Fibroblast of lung (primary cell): ENCODE results near the gene AGRN. TPM values are rescaled to one million over a fixed set of nuclear protein-coding genes. Genes with fewer than 3 reads are reported as not detected.

Source experiments
- DNase-seq, 2 donors: peaks; one replicate each; pipeline versions ENCODE4 v3.0.0 to v3.0.0-alpha.2; 2010; ENCODE audit warnings: low read depth in 2 of 2
- H2AFZ ChIP-seq: 2 replicates; pipeline ENCODE4 v1.5.1; 2012; ENCODE audit warnings: low read length, control low read depth, inconsistent platforms
- H3K27ac ChIP-seq: 2 replicates; pipeline ENCODE4 v1.5.1; 2011; ENCODE audit warnings: low read length, control low read depth; ENCODE audit not compliant: insufficient read depth
- H3K27me3 ChIP-seq: 2 replicates; pipeline ENCODE4 v1.5.1; 2011; ENCODE audit warnings: mild to moderate bottlenecking, low read length; ENCODE audit not compliant: control insufficient read depth, insufficient read depth
- H3K36me3 ChIP-seq: 2 replicates; pipeline ENCODE4 v1.5.1; 2011; ENCODE audit warnings: low read length; ENCODE audit not compliant: control insufficient read depth, insufficient read depth
- H3K4me1 ChIP-seq: 2 replicates; pipeline ENCODE4 v1.5.1; 2011; ENCODE audit warnings: low read length; ENCODE audit not compliant: control insufficient read depth, insufficient read depth; ENCODE audit errors: extremely low read depth
- H3K4me2 ChIP-seq: 2 replicates; pipeline ENCODE4 v1.5.1; 2011; ENCODE audit warnings: low read length, control low read depth; ENCODE audit not compliant: insufficient read depth; ENCODE audit errors: extremely low read depth
- H3K4me3 ChIP-seq, 4 experiments: fragments of 200-600 bp in 1 of 4; sonication (generic) in 1 of 4; replicated peaks in 1 of 4; 2 replicates each; pipeline ENCODE4 v1.5.1; 2011 to 2016; ENCODE audit warnings: low read length in 4 of 4, low read depth in 3 of 4, mild to moderate bottlenecking in 3 of 4, control low read depth in 2 of 4, inconsistent platforms in 1 of 4, mixed read lengths in 1 of 4; ENCODE audit not compliant: insufficient read depth in 1 of 4; ENCODE audit errors: control extremely low read depth in 1 of 4
- H3K79me2 ChIP-seq: 2 replicates; pipeline ENCODE4 v1.5.1; 2012; ENCODE audit warnings: mild to moderate bottlenecking, low read length, inconsistent platforms; ENCODE audit not compliant: control insufficient read depth, insufficient read depth
- H3K9ac ChIP-seq: 2 replicates; pipeline ENCODE4 v1.5.1; 2011; ENCODE audit warnings: mild to moderate bottlenecking, low read length, control low read depth; ENCODE audit not compliant: insufficient read depth
- H3K9me3 ChIP-seq: 2 replicates; pipeline ENCODE4 v1.5.1; 2012; ENCODE audit warnings: low read depth, low read length; ENCODE audit not compliant: control insufficient read depth, insufficient read depth
- H4K20me1 ChIP-seq: 2 replicates; pipeline ENCODE4 v1.5.1; 2011; ENCODE audit warnings: low read length; ENCODE audit not compliant: control insufficient read depth, insufficient read depth; ENCODE audit errors: extremely low read depth
- CTCF ChIP-seq, 2 donors: IDR thresholded peaks in 1 of 2; conservative IDR thresholded peaks in 1 of 2; 1 replicate in 1 of 2; 2 replicates in 1 of 2; pipeline ENCODE4 v1.5.1; 2011 to 2012; ENCODE audit warnings: low read length in 2 of 2, control low read depth in 1 of 2, inconsistent platforms in 1 of 2, low read depth in 1 of 2, mild to moderate bottlenecking in 1 of 2
- EZH2 ChIP-seq: IDR thresholded peaks from 2 replicates; pipeline ENCODE4 v1.5.1; 2012; ENCODE audit warnings: low read length, control low read depth, mild to moderate bottlenecking; ENCODE audit errors: missing control alignments
- polyA plus RNA-seq, 2 donors: library from polyadenylated mRNA; depleted of rRNA in 1 of 2; stranded (reverse) in 1 of 2; unstranded in 1 of 2; fragments of >200 nt; gene quantifications; 2 replicates each; pipeline ENCODE4 v1.2.1, GENCODE V29; 2011 to 2012; ENCODE audit warnings: missing spikeins in 1 of 2
- total RNA-seq: library from RNA; depleted of rRNA; stranded (reverse); fragments of >200 nt; gene quantifications from 2 replicates; pipeline ENCODE4 v1.2.1, GENCODE V29; 2014

The AGRN gene
- total and polyA plus RNA-seq, 2 donors (not counting 1 experiment from before 2014, with no cell fraction given), result 20.7 to 50.9 TPM

DNA sequence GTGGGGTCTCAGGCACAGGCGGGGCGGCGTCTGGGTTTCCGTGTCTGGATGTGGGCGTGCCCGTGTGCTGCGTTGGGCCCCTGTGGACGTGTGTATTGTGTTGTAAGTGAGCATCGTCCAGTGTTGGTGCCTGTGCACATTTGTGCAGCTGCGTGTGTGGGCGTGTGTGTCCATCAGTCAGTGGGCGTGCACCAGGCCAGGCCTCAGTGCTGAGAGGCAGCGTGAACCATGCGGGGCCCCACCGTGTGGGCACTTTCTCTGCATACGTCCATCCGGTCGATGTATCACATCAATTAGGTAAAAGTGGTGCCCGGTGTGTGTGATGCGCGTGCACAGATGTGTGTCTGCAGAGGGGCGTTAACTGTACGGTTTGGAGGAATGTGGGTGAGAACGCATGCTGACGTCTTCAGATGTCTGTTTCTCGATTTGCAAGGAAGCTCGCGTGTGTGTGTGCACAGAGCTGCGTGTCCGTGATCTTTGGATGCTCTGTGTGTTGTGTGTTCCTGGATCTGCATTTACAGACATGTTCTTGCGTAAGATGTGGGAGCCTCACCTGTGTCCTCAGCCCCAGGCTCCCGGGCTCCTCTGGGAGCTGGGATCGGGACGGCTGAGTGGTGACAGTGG lies 24.6 kb downstream of the AGRN start:
- Histone ChIP-seq H3K27me3 (no peaks in the 10 kb centered on the region), H2AFZ (no peak overlapping the region), H3K4me3 (no peak overlapping the region), H4K20me1 (no peaks in the 10 kb centered on the region), H3K4me2 (no peak overlapping the region), H3K27ac (no peak overlapping the region), H3K4me1 (peaks cover 7% of the 10 kb centered on the region), H3K79me2 (no peaks in the 10 kb centered on the region), H3K9me3 (no peaks in the 10 kb centered on the region), H3K36me3 (peaks cover 9% of the 10 kb centered on the region), H3K9ac (no peak overlapping the region)
- TF ChIP-seq EZH2 (no peak), CTCF (conservative IDR thresholded peaks at IDR 0.05 in 1 of 2, IDR thresholded peaks at IDR 0.05 in 1 of 2; ENCODE audit: low read depth in 1 of 2, low read length in 2 of 2) (no peak)
- DNase-seq, result no peak

- TF ChIP-seq CTCF (conservative IDR thresholded peaks at IDR 0.05 in 1 of 2, IDR thresholded peaks at IDR 0.05 in 1 of 2; ENCODE audit: low read depth in 1 of 2, low read length in 2 of 2), result no peak
- no peak for TF ChIP-seq EZH2
- DNase-seq, result no peak
- H3K79me2 ChIP-seq, result no peaks in the 10 kb centered on the region
- no peaks in the 10 kb centered on the region for H3K27me3 ChIP-seq
- no peak overlapping the region for H3K4me2 ChIP-seq
- H4K20me1 ChIP-seq, result no peaks in the 10 kb centered on the region
- peaks cover 3% of the 10 kb centered on the region for H3K4me1 ChIP-seq
- H3K36me3 ChIP-seq, result peaks cover 9% of the 10 kb centered on the region
- H3K27ac ChIP-seq, result no peak overlapping the region
- H3K9me3 ChIP-seq, result no peaks in the 10 kb centered on the region
- H2AFZ ChIP-seq, result no peak overlapping the region
- H3K9ac ChIP-seq, result no peak overlapping the region
- H3K4me3 ChIP-seq, result no peak overlapping the region
Measured at GRCh38 chr1:1045129-1045528, 25.2 kb downstream of the AGRN start.

GRCh38 chr1:1046243-1046642 lies 26.3 kb downstream of the AGRN start:
- Histone ChIP-seq H3K4me1 (no peaks in the 10 kb centered on the region), H2AFZ (no peak overlapping the region), H3K9ac (no peak overlapping the region), H3K4me3 (no peak overlapping the region), H3K36me3 (peaks cover 11% of the 10 kb centered on the region), H4K20me1 (no peaks in the 10 kb centered on the region), H3K4me2 (no peak overlapping the region), H3K27me3 (no peaks in the 10 kb centered on the region), H3K27ac (no peak overlapping the region), H3K9me3 (no peaks in the 10 kb centered on the region), H3K79me2 (no peaks in the 10 kb centered on the region)
- TF ChIP-seq CTCF (conservative IDR thresholded peaks at IDR 0.05 in 1 of 2, IDR thresholded peaks at IDR 0.05 in 1 of 2; ENCODE audit: low read depth in 1 of 2, low read length in 2 of 2) (no peak), EZH2 (no peak)
- DNase-seq, result no peak
